GM19438 (cell line): ENCODE data around the gene SERHL2.
"Not testable (repeated sequence)": the region's sequence is repeated elsewhere in the genome, so short reads cannot be mapped to it uniquely, and the experiment has no call there.

ENCODE experiments used
- ATAC-seq: cut with Tn5 transposase; IDR thresholded peaks from one replicate; pipeline ENCODE4 v1.9.1; 2021; ENCODE audit warnings: low read depth; ENCODE audit not compliant: unreplicated experiment

SERHL2 gene

GRCh38 chr22:42533638-42533977 is 20.1 kb upstream of the SERHL2 start:
- no peak for ATAC-seq

GRCh38 chr22:42535082-42535731 is 18.5 kb upstream of the SERHL2 start:
- not testable (repeated sequence) for ATAC-seq

- no peak for ATAC-seq
Measured at GRCh38 chr22:42536166-42536565, 17.6 kb upstream of the SERHL2 start.

GRCh38 chr22:42536634-42537033 is 17.1 kb upstream of the SERHL2 start:
- ATAC-seq = not testable (repeated sequence)

GRCh38 chr22:42537199-42537831 is 16.4 kb upstream of the SERHL2 start:
- not testable (repeated sequence) for ATAC-seq

GRCh38 chr22:42539236-42539771 is 14.5 kb upstream of the SERHL2 start:
- ATAC-seq = not testable (repeated sequence)

- no peak for ATAC-seq
Measured at GRCh38 chr22:42544686-42545085, 9.1 kb upstream of the SERHL2 start.

- no peak for ATAC-seq
Measured at GRCh38 chr22:42547562-42547961, 6.2 kb upstream of the SERHL2 start.

GRCh38 chr22:42548126-42548525 is 5.6 kb upstream of the SERHL2 start:
- not testable (repeated sequence) for ATAC-seq

GRCh38 chr22:42548597-42549330 is 5.0 kb upstream of the SERHL2 start:
- no peak for ATAC-seq

- no peak for ATAC-seq
Measured at GRCh38 chr22:42549331-42550060, 4.3 kb upstream of the SERHL2 start.

- ATAC-seq = not testable (repeated sequence)
Measured at GRCh38 chr22:42552294-42552647, 1.5 kb upstream of the SERHL2 start.

- no peak for ATAC-seq
Measured at GRCh38 chr22:42560381-42560780, 6.6 kb downstream of the SERHL2 start.

- no peak for ATAC-seq
Measured at GRCh38 chr22:42560781-42561180, 7.0 kb downstream of the SERHL2 start.

- ATAC-seq = no peak
Measured at GRCh38 chr22:42561856-42562255, 8.1 kb downstream of the SERHL2 start.

- no peak for ATAC-seq
Measured at GRCh38 chr22:42562279-42562678, 8.5 kb downstream of the SERHL2 start.

- ATAC-seq = no peak
Measured at GRCh38 chr22:42562684-42563083, 8.9 kb downstream of the SERHL2 start.

GRCh38 chr22:42563943-42564342 is 10.2 kb downstream of the SERHL2 start:
- not testable (repeated sequence) for ATAC-seq

GRCh38 chr22:42564699-42565098 is 10.9 kb downstream of the SERHL2 start:
- no peak for ATAC-seq

GRCh38 chr22:42565956-42566355 is 12.2 kb downstream of the SERHL2 start:
- no peak for ATAC-seq

GRCh38 chr22:42567950-42568349 is 14.2 kb downstream of the SERHL2 start:
- not testable (repeated sequence) for ATAC-seq
